Astrocyte (in vitro differentiated cells and primary cell): Measurements from ENCODE around the gene DMWD. TPM values are rescaled to one million over a fixed set of nuclear protein-coding genes. Genes with fewer than 3 reads are reported as not detected.

Experiments
- DNase-seq: peaks from one replicate; pipeline ENCODE4 v3.0.0-alpha.2; 2010; ENCODE audit warnings: low read depth
- FAIRE-seq: peaks from 2 replicates; lab custom pipeline; 2011; peaks lifted over from hg19 to GRCh38; lab: Jason Lieb, UNC
- H2AFZ ChIP-seq: 2 replicates; pipeline ENCODE4 v1.6.0; 2012; ENCODE audit warnings: low read depth, low read length, inconsistent platforms
- H3K27ac ChIP-seq: 2 replicates; pipeline ENCODE4 v1.5.1; 2011; ENCODE audit warnings: low read depth, low read length, inconsistent platforms
- H3K27me3 ChIP-seq: 2 replicates; pipeline ENCODE4 v1.6.0; 2011; ENCODE audit warnings: low read length, inconsistent platforms; ENCODE audit not compliant: insufficient read depth
- H3K36me3 ChIP-seq: 2 replicates; pipeline ENCODE4 v1.5.1; 2011; ENCODE audit warnings: low read length, inconsistent platforms; ENCODE audit not compliant: insufficient read depth
- H3K4me1 ChIP-seq: 2 replicates; pipeline ENCODE4 v1.5.1; 2011; ENCODE audit warnings: low read length, inconsistent platforms; ENCODE audit not compliant: insufficient read depth
- H3K4me2 ChIP-seq: 2 replicates; pipeline ENCODE4 v1.6.0; 2012; ENCODE audit warnings: low read length, inconsistent platforms
- H3K4me3 ChIP-seq: 2 replicates; pipeline ENCODE4 v1.5.1; 2011; ENCODE audit warnings: low read depth, mild to moderate bottlenecking, low read length, inconsistent platforms; ENCODE audit not compliant: insufficient read depth
- H3K79me2 ChIP-seq: 2 replicates; pipeline ENCODE4 v1.6.0; 2012; ENCODE audit warnings: mild to moderate bottlenecking, low read length, inconsistent platforms; ENCODE audit not compliant: insufficient read depth
- H3K9ac ChIP-seq: 2 replicates; pipeline ENCODE4 v1.6.0; 2012; ENCODE audit warnings: mild to moderate bottlenecking, low read length, inconsistent platforms
- H3K9me3 ChIP-seq: 2 replicates; pipeline ENCODE4 v1.5.1; 2012; ENCODE audit warnings: low read depth, mild to moderate bottlenecking, low read length, inconsistent platforms; ENCODE audit not compliant: insufficient read depth
- H4K20me1 ChIP-seq: 2 replicates; pipeline ENCODE4 v1.6.0; 2012; ENCODE audit warnings: low read length, inconsistent platforms; ENCODE audit not compliant: insufficient read depth
- H3K27ac Mint-ChIP-seq: one replicate; pipeline ENCODE4 v1.8.0; 2021; ENCODE audit warnings: mild to moderate bottlenecking, mixed read lengths; ENCODE audit not compliant: unreplicated experiment
- H3K27me3 Mint-ChIP-seq: one replicate; pipeline ENCODE4 v1.8.0; 2021; ENCODE audit warnings: low read depth, mixed read lengths; ENCODE audit not compliant: unreplicated experiment
- H3K36me3 Mint-ChIP-seq: one replicate; pipeline ENCODE4 v1.8.0; 2021; ENCODE audit warnings: low read depth, mixed read lengths; ENCODE audit not compliant: unreplicated experiment
- H3K4me1 Mint-ChIP-seq: one replicate; pipeline ENCODE4 v1.8.0; 2021; ENCODE audit warnings: low read depth, mixed read lengths; ENCODE audit not compliant: unreplicated experiment
- H3K4me3 Mint-ChIP-seq: one replicate; pipeline ENCODE4 v1.8.0; 2021; ENCODE audit warnings: mild to moderate bottlenecking, moderate library complexity, mixed read lengths; ENCODE audit not compliant: unreplicated experiment
- H3K9me3 Mint-ChIP-seq: one replicate; pipeline ENCODE4 v1.8.0; 2021; ENCODE audit warnings: mild to moderate bottlenecking, mixed read lengths; ENCODE audit not compliant: unreplicated experiment
- EZH2 ChIP-seq: IDR thresholded peaks from 2 replicates; pipeline ENCODE4 v1.6.1; 2012; ENCODE audit warnings: mild to moderate bottlenecking, low read length, inconsistent platforms; ENCODE audit not compliant: insufficient read depth
- total RNA-seq: library from RNA; stranded (reverse); gene quantifications from 2 replicates; pipeline ENCODE4 v1.2.1, GENCODE V29; 2021
- TF ChIP-seq, protein P1 (sequence below): IDR thresholded peaks from 2 replicates; pipeline ENCODE4 v1.5.1; 2011; ENCODE audit warnings: low read depth, mild to moderate bottlenecking, inconsistent platforms, low read length, moderate library complexity; ENCODE audit not compliant: insufficient read depth

DMWD gene
- total RNA-seq, 1 donor from 2014 or later: 69.0 TPM

GRCh38 chr19:45824531-45825262, 32.1 kb upstream of the DMWD start:
- Mint-ChIP-seq H3K4me3 (peak overlapping the region; percentile 17), H3K27ac (no peak overlapping the region)

DNA sequence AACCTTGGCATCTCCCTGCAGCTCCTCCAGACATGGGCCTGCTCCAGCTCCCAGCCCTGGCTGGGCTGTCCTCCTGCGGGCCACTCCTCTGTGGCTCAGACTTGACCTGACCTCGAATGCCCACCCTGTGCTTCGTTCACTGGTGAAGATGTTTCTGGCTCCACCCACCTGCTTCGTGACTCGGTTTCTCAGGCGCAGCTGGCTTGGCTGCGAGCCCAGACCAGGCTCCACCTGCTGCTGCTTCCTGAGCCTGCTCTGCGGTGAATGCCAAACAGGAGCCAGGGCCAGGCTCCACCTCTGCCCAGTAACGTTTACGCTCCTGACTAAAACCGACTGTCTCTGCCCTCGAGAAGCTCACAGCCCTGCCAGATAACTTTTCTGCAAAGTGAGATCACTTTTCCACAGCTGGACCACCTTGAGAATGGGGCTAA, 31.4 kb upstream of the DMWD start:
- Mint-ChIP-seq H3K4me1 (no peaks in the 10 kb centered on the region), H3K27me3 (no peaks in the 10 kb centered on the region), H3K27ac (no peak overlapping the region), H3K36me3 (peaks cover 18% of the 10 kb centered on the region), H3K4me3 (no peak overlapping the region), H3K9me3 (no peaks in the 10 kb centered on the region)
- FAIRE-seq (no peak), DNase-seq (peak; percentile 39)
- Histone ChIP-seq H4K20me1 (peaks cover 3% of the 10 kb centered on the region), H2AFZ (no peak overlapping the region), H3K9ac (no peak overlapping the region), H3K36me3 (peaks cover 26% of the 10 kb centered on the region), H3K9me3 (no peaks in the 10 kb centered on the region), H3K27ac (no peak overlapping the region), H3K4me1 (no peaks in the 10 kb centered on the region), H3K4me2 (no peak overlapping the region), H3K4me3 (no peak overlapping the region), H3K27me3 (no peaks in the 10 kb centered on the region), H3K79me2 (no peaks in the 10 kb centered on the region)
- no peak for TF ChIP-seq EZH2
- TF ChIP-seq, protein P1, sequence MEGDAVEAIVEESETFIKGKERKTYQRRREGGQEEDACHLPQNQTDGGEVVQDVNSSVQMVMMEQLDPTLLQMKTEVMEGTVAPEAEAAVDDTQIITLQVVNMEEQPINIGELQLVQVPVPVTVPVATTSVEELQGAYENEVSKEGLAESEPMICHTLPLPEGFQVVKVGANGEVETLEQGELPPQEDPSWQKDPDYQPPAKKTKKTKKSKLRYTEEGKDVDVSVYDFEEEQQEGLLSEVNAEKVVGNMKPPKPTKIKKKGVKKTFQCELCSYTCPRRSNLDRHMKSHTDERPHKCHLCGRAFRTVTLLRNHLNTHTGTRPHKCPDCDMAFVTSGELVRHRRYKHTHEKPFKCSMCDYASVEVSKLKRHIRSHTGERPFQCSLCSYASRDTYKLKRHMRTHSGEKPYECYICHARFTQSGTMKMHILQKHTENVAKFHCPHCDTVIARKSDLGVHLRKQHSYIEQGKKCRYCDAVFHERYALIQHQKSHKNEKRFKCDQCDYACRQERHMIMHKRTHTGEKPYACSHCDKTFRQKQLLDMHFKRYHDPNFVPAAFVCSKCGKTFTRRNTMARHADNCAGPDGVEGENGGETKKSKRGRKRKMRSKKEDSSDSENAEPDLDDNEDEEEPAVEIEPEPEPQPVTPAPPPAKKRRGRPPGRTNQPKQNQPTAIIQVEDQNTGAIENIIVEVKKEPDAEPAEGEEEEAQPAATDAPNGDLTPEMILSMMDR: no peak

More at GRCh38 chr19:45824531-45825262, 32.1 kb upstream of the DMWD start:
- H4K20me1 ChIP-seq: peaks cover 3% of the 10 kb centered on the region
- no peak overlapping the region for H3K27ac ChIP-seq
- no peak overlapping the region for H3K4me3 ChIP-seq
- H2AFZ ChIP-seq: no peak overlapping the region
- no peak for FAIRE-seq
- DNase-seq: no peak
- no peaks in the 10 kb centered on the region for H3K27me3 ChIP-seq
- H3K36me3 Mint-ChIP-seq: peaks cover 20% of the 10 kb centered on the region
- H3K4me1 ChIP-seq: no peaks in the 10 kb centered on the region
- no peaks in the 10 kb centered on the region for H3K27me3 Mint-ChIP-seq
- H3K9ac ChIP-seq: no peak overlapping the region
- no peaks in the 10 kb centered on the region for H3K4me1 Mint-ChIP-seq
- TF ChIP-seq, protein P1: no peak
- TF ChIP-seq EZH2: no peak
- peaks cover 30% of the 10 kb centered on the region for H3K36me3 ChIP-seq
- H3K79me2 ChIP-seq: no peaks in the 10 kb centered on the region
- no peaks in the 10 kb centered on the region for H3K9me3 ChIP-seq
- H3K4me2 ChIP-seq: no peak overlapping the region
- H3K9me3 Mint-ChIP-seq: no peaks in the 10 kb centered on the region

DNA sequence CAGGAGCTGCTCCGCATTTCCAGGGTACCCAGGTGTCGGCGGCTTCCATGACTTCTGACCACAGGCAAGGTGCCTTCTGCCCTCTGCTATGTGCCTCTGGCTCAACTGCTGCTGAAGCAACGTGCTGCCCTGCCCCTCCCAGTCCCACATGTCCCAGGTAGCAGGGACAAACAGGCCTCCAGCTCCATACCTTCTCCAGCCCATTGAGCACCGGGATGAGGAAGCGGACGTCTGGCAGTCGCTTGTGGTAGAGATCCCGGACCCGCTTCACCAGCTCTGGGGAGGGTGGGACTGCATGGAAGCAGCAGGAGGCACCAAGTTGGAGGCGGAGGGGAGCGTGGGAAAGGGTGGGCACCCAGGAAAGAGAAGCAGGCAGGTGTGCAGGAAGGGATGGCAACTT, 30.5 kb upstream of the DMWD start:
- no peaks in the 10 kb centered on the region for H3K27me3 Mint-ChIP-seq
- H3K27ac ChIP-seq: no peak overlapping the region
- no peak overlapping the region for H3K27ac Mint-ChIP-seq
- DNase-seq: no peak
- H3K4me2 ChIP-seq: no peak overlapping the region
- H3K4me1 ChIP-seq: no peaks in the 10 kb centered on the region
- no peaks in the 10 kb centered on the region for H4K20me1 ChIP-seq
- no peak overlapping the region for H3K4me3 Mint-ChIP-seq
- peaks cover 23% of the 10 kb centered on the region for H3K36me3 ChIP-seq
- H3K9ac ChIP-seq: no peak overlapping the region
- H3K36me3 Mint-ChIP-seq: peaks cover 13% of the 10 kb centered on the region
- H3K4me3 ChIP-seq: no peak overlapping the region
- TF ChIP-seq, protein P1: no peak
- TF ChIP-seq EZH2: no peak
- H3K4me1 Mint-ChIP-seq: no peaks in the 10 kb centered on the region
- H2AFZ ChIP-seq: no peak overlapping the region
- H3K9me3 Mint-ChIP-seq: no peaks in the 10 kb centered on the region
- FAIRE-seq: no peak
- no peaks in the 10 kb centered on the region for H3K27me3 ChIP-seq
- no peaks in the 10 kb centered on the region for H3K79me2 ChIP-seq
- no peaks in the 10 kb centered on the region for H3K9me3 ChIP-seq
